D721Med (cell line): ENCODE data around the gene PAIP2.

Source experiments
- DNase-seq: peaks from one replicate; pipeline ENCODE4 v3.0.0; 2011; ENCODE audit warnings: low spot score; ENCODE audit not compliant: insufficient read length
- FAIRE-seq: peaks from 2 replicates; lab custom pipeline; 2011; peaks lifted over from hg19 to GRCh38; lab: Jason Lieb, UNC
- CTCF ChIP-seq: IDR thresholded peaks from 2 replicates; pipeline ENCODE4 v1.5.1; 2012; ENCODE audit warnings: mild to moderate bottlenecking, control low read depth; ENCODE audit not compliant: insufficient read depth; ENCODE audit errors: missing control alignments

Gene PAIP2

GRCh38 chr5:139389701-139390638, 48.3 kb downstream of the PAIP2 start, which contains the start of gene MZB1:
TSS of gene MZB1 (minus strand) at chr5:139389913. CDS start at chr5:139389856, 57 bp downstream.
- TF ChIP-seq CTCF, result no peak
- DNase-seq (peak; percentile 13), FAIRE-seq (no peak)

DNA sequence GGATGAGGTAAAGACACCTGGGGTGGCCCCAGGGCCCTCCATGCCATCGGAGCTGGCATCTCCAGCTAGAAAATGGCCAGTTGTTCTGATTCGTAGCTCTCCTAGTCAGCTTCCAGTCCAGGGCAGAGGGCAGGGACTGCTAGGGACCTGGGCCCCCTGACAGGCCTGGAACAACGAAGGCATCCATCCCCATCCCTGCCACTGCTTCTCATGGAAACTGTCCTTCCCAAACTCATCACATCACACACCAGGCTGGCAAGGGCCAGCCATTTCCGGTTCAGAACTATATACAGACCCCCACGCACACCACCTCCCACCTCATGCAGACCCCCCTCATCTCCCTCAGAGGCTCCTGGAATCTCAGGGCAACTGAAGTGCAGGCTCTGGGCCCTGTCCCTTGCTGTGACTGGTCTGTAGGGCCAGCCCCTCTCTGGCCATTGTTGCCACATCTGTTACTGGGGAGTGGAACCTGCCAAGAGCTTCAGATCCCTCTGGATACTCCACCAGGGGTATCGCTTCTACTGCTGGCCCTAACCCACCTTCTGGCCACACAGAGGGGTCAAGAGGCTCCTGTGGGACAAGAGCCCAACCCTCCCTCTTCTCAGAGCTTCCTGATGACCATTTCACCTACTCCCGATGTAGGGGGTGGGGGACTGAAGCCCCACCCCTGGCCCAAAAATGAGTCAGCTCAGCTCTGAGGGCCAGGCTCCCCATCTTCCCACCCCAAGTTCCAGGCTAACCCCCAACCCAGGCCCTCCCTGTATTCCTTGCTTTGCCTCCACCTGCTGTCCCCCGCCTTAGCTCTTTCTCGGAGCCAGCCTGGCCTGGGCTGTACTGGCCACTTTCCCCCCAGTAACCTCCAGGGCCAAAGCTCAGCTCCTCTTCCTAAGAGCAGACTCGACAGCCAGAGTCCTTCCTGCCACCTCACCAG, 49.2 kb downstream of the PAIP2 start:
- DNase-seq, result peak; percentile 12
- FAIRE-seq, result no peak
- no peak for TF ChIP-seq CTCF

DNA sequence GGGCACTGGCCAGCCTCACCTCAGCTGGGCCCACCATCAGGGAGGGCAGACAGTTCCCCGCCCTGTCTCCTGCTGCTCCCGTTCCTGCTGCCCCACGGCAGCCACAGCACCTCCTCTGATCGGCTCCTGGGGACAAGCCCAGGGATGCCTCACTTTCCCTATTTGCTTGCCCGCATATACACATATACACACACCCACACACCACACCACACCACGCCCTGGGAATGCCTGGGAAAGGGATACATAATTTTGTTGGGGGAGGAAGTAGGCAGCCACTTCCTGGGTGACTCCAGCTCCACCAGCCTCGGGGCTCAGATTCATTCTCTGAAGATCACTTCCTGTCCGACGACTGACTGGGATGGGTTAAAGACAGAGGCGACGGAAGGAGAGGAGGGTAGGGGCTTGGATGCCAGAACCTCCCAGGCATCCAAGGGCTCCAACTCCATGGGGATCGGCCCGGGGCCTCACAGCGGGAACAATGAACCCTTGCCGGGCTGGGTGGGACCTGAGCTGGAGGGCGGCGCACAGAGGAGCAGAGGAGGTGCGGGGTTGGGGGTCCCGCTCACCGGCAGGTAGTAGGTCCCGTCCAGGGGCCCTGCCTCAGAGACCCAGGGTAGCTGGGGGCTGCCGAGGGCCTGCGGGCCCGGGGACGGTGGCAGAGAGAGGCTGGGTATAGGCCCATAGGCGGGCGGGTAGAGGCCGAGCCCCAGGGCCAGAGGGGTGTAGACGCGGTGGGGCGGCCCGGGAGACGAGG, 50.1 kb downstream of the PAIP2 start:
- DNase-seq, result peak; percentile 16
- no peak for TF ChIP-seq CTCF
- no peak for FAIRE-seq

GRCh38 chr5:139392324-139392677, 50.6 kb downstream of the PAIP2 start:
- no peak for TF ChIP-seq CTCF
- FAIRE-seq (no peak), DNase-seq (no peak)

DNA sequence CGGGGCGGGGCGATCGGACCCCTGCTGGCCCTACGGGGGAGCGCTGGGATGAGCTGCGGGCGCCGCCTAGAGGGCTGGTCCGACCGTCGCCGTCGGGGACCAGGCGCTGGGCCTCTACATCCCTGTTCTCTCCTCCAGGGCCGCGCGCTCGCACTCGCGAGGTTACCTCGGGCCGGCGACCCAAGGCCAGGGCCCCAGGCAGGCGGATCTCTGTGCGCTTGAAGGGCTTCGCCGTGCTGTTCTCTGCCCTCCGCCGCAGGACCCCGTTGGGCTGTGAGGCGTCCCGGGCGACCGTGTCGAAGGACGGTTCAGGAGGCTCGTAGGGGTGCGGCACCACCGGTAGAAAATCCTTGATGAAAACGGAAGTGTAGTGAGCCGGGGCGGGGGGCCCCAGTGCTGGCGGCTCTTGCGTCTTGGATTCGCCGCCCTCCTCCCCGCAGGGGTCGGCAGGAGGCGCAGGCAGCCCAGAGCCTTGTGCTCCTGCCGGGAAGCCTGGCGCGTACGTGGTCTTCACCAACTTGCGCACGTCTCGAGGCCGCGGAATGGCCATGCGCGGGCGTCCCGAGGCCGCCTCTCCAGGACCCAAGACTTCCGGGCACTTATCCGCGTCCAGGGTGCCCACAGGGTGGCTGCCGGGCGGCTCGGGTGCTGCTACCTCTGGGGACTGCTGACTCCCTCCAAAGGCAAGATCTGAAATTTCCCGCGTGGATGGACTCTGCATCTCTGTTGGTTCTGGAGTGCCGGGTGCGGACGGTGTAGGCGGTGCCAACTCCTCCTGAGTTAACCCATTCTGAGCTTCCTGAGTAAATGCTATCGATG, 51.2 kb downstream of the PAIP2 start:
- peak; percentile 59 for TF ChIP-seq CTCF
- FAIRE-seq (no peak), DNase-seq (peak; percentile 93)
